ENCODE measurements around the gene BYSL.

DNA sequence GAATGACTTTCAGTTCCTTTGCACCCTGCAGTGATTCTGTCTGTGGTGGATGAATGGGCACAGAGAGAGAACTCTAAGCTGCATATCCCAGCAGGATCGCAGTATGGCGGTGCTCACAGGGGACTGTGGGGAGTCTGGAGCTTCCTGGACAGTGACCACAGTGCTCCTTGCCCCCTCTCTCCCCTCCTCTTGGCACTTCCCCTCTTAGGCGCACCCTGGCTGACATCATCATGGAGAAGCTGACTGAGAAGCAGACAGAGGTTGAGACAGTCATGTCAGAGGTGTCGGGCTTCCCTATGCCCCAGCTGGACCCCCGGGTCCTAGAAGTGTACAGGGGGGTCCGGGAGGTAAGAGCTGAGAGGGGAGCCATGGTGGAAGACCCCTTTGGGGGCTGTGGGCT lies 8.6 kb downstream of the BYSL start:
- TF ChIP-seq, protein P1, sequence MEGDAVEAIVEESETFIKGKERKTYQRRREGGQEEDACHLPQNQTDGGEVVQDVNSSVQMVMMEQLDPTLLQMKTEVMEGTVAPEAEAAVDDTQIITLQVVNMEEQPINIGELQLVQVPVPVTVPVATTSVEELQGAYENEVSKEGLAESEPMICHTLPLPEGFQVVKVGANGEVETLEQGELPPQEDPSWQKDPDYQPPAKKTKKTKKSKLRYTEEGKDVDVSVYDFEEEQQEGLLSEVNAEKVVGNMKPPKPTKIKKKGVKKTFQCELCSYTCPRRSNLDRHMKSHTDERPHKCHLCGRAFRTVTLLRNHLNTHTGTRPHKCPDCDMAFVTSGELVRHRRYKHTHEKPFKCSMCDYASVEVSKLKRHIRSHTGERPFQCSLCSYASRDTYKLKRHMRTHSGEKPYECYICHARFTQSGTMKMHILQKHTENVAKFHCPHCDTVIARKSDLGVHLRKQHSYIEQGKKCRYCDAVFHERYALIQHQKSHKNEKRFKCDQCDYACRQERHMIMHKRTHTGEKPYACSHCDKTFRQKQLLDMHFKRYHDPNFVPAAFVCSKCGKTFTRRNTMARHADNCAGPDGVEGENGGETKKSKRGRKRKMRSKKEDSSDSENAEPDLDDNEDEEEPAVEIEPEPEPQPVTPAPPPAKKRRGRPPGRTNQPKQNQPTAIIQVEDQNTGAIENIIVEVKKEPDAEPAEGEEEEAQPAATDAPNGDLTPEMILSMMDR (IDR thresholded peaks at IDR 0.05), result no peak
- TF ChIP-seq EZH2 (IDR thresholded peaks at IDR 0.05), result no peak
